Measurements from ENCODE around the gene TAS2R9.
"Not testable (repeated sequence)": the region's sequence is repeated elsewhere in the genome, so short reads cannot be mapped to it uniquely, and the experiment has no call there.

The TAS2R9 gene

GRCh38 chr12:10810068-10810467 lies at the start of gene TAS2R9:
Gene TAS2R9 (minus strand): TSS chr12:10810168. CDS start chr12:10810075, 93 bp downstream.
- no peak for DNase-seq

DNA sequence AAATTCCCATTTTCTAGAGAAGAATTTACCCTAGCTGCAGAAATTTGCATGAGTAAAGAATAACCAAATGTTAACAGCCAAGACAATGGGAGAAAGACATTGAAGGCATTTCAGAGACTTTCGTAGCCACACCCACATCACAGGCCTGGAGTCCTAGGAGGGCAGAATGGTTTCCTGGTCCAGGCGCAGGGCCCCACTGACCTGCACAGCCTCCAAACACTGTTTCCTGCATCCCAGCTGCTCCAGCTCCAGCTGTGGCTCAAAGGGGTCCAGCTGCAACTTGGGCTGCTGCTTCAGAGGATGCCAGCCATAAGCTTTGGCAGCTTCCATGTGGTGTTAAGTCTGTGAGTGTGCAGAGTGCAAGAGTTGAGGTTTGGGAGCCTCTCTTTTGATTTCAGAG lies 45.8 kb upstream of the TAS2R9 start:
- no peak for DNase-seq

DNA sequence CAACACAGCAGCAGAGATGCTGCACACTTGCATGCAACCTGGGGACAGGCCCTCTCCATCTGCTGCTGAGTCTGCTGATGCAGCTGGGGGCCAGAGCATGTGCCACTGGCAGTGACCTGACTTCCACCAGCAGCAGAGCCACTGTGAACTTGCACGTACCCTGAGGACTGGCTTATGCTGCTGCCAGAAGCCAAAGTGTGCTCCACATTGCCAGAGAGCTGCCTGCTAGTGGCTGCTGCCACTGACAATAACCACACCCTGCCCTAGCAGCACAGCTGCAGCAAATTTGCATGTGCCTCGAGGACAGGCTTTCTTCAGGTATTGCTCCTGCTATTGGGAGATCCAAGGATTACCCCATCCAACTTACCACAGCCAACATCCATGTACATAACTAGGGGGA lies 43.8 kb upstream of the TAS2R9 start:
- DNase-seq = no peak

GRCh38 chr12:10851243-10851858 lies 41.4 kb upstream of the TAS2R9 start:
- no peak for DNase-seq

- DNase-seq = no peak
These were observed 39.5 kb upstream of the TAS2R9 start, which contains the start of gene PRR4 for GRCh38 chr12:10849425-10849878. Gene PRR4 (minus strand): TSS chr12:10849475. CDS start chr12:10849437, 38 bp downstream.

- no peak for DNase-seq
These were observed 37.8 kb upstream of the TAS2R9 start for GRCh38 chr12:10847744-10848143.

DNA sequence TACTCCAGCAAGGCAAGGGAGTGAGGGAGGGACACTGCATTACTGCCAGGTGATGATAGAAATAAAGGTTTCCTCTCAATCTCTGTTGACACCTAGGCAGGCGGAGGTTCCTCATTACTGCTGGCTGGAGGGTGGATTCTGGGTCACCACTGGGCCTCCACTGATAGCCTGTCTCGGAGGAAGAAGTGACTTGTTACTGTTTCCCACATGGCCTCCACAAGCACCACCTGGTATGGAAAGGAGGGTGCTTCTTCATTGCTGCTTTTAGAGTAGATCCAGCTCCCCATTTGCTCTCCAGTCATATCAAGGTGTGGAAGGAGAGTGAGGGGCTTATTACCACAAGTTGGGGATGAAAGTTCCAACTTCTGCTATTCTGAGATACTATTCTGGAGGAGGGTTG lies 32.9 kb upstream of the TAS2R9 start:
- DNase-seq = no peak

DNA sequence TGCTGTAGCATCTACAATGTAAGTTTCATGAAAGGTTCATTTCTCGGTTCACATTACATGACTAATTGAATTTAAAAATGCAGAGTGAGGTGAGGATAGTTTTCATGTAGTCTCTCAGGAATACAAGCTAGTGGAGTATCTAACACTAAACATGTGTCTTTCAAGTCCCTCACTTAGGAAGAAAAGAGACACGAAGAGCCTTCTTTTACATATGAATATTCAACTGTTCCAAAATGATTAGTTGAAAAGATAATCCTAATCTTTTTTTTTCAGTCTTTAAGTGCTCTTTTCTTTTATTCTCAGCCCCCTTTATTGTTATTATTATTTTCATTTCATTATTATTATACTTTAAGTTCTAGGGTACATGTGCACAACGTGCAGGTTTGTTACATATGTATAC lies 28.5 kb upstream of the TAS2R9 start:
- DNase-seq = no peak

- no peak for DNase-seq
These were observed 20.0 kb upstream of the TAS2R9 start for GRCh38 chr12:10829994-10830393.

DNA sequence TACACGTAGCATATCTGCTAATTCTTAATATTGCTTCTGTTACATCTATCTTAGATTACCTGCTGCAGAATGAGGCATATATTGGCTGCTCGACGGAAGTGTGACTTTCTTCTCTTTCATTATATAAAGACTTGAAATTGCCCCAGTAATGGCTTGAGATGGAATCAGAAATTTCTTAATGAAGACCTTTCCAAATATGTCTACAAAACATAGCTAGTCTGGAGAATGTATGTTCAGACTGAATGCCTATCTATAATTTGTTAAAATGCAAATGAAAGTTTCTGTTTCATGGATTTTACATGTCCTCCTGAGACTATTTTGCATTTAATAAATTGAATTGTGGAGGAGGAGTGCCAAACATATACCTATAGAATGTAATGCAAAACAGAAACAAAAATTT lies 16.3 kb upstream of the TAS2R9 start, which contains the start of gene TAS2R10:
Gene TAS2R10, minus strand, starts transcription at position 101 of the 400 bp plus-strand sequence. Its CDS starts 89 bp downstream, at position 12.
- DNase-seq = no peak

DNA sequence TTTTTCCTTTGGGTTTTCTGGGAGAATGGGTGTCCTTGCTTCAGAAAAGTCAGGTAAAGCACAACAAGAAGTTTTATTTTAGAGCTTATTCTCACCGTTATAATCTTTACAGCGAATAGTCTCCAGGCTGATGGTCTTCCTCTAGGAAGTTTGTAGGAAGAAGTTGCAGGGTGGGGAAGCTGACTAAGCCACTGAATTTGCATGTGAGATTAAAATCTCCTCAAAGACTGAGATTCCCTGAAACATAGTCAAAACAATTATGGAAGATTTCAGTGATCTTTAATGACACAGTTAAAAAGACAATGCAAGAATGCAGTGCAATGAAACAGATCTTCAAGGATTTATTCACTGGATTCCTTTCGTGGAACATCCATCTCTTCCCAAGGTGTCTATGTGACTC lies 15.0 kb upstream of the TAS2R9 start:
- DNase-seq = no peak

DNA sequence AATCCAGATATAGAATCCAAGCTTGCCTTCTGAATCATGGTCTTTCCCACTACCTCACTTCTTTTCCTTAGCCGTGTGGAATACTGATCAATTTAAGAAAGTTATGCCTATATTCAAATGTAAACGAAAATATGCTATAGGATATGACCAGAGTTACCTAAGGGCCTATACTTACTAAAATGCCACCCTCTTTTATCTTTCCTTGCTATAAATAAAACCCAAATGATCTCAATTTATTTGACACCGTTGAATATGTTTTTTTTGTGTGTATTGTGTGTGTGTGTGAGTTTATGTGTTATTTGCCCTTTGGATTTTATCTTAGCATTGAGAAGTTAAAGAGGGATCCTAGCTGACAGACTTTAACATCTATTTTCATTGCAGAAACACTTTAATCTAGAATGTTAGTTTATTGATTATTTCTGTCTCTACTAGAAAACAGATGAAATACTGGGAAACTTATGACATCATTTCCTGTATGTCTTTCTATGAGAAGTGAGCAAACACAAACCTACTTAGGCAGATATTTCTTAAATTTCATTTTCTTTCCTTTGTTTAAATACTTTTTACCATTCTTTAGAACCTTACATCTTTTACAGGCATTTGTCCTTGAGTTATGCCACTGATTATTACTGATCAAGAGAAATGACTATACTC lies 2.0 kb upstream of the TAS2R9 start:
- no peak for DNase-seq

- no peak for DNase-seq
These were observed 2.8 kb downstream of the TAS2R9 start, which contains the start of gene TAS2R8 for GRCh38 chr12:10807186-10807585. Gene TAS2R8 (minus strand): TSS chr12:10807286. CDS start chr12:10806980, 306 bp downstream.

DNA sequence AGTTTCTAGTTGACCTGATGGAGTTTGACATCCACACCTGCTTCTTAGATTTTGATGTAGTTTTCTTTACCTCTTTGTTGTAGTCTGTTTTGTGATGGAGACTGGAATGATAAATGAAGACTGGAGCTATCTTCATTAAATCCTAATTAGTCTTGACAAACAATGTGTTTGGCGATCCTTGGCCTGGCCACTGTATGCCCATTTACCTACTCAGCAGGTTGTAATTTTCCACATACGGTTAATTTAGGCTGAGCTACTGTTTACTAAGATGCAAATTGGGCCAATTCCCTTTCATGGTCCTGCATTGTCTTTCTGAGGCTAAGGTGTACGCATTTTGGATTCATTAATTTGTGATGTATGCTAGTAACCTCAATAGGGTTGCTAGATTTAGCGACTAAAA lies 7.4 kb downstream of the TAS2R9 start, which contains the start of gene TAS2R7:
Gene TAS2R7, minus strand, starts transcription at position 41 of the 400 bp plus-strand sequence. CDS start 57 bp downstream, outside the sequence.
- DNase-seq = no peak

- DNase-seq = no peak
These were observed 8.2 kb downstream of the TAS2R9 start for GRCh38 chr12:10801741-10802140.

- no peak for DNase-seq
These were observed 15.7 kb downstream of the TAS2R9 start for GRCh38 chr12:10794222-10794621.

GRCh38 chr12:10791769-10792168 lies 18.2 kb downstream of the TAS2R9 start:
- not testable (repeated sequence) for DNase-seq

DNA sequence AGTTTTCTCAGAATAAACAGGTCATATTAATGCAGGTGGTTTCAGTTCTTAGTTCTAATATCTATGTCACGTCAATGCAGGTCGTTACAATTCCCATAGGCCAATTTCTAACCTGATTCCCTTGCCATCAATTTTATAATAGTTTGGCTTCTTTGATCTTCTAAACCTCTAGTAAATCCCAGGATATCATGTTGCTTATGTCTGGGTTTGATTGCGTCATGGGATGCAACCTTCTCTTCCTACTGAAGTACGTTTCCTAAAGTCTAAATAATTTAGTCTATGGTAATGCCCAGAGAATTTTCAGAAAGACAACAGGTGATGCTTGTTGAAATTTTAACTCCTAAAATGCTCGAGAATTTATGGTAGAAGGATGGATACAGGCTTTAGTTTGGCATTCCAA lies 26.7 kb downstream of the TAS2R9 start:
- DNase-seq = no peak

GRCh38 chr12:10779103-10779502 lies 30.9 kb downstream of the TAS2R9 start:
- DNase-seq = no peak

DNA sequence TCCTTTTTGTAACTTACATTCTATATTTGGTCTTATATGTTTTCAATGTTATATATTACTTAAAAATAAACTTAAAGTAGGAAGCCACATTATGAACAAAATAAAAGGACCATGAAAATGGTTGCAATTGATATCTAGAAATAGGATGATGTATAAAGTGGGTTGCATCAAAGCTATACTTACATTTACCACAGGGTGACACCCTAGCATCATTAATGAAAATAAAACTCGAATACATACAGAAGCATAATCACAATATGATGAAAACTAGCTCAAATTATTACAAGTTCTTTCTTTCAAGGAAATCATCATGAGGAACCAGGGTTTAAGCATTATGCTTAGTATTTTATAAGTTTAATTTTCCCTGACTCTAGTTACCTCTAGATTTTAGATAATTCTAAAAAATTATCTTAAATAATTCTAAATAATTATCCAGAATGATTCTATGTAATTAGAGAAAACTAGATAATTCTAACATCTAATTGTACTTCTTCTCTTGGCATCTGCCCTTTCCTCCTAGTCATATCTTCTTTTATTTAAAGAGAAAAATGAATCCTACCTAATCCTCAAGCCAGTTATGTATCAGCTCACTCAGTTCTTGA lies 38.7 kb downstream of the TAS2R9 start:
- peak; percentile 26 for DNase-seq

DNA sequence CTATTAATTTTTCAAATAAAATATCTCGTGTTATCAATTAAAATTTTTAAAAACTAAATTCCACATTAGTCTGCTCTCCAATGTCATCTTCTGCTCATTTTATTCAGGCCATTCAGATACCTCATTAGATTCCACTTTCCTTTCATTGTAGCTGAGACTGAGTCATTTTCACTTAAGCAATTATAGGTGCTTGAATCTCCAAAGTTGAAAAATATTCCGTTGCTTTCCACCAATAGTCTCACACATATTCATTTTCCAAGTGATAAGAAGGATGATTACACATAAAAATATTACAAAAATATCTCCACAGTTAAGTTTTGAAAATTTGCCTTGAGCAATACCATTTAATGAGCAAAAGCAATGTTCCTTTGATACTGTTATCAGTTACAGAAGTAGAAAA lies 50.3 kb downstream of the TAS2R9 start:
- DNase-seq = no peak

Data from inflammatory macrophage treated with lipopolysaccharide for 4 hours (primary cell).